Measurements from ENCODE around the gene PPP2R3B.
"Not testable (repeated sequence)": the region's sequence is repeated elsewhere in the genome, so short reads cannot be mapped to it uniquely, and the experiment has no call there.

The PPP2R3B gene

GRCh38 chrX:318068-318738 is 68.5 kb downstream of the PPP2R3B start:
- no peak for DNase-seq

DNA sequence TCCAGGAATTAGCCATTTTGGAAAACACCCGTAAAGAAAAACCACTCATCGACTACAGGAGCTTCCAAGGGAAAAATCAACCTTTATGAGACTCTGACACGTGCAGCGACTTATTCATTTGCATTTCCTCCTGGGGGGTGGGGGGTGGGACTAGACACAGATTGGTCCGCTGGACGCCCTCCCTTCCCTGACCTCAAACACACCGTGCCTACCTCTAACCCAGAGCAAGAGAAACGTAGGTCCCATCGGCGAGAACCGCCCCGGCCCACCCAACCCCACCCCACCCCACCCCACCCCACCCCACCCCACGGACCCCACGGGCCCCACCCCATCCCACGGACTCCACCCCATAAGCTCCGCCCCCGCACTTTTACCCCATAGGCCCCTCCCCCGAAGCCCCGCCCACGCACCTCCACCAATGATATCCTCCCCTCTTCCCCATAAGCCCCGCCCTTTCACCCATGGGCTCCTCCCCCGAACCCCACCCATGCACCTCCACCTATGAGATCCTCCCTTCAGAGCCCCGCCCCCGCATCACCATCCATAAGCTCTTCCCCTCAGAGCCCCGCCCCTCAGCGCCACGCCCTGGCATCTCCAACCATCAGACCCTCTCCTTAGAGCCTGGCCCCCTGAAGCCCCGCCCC is 69.2 kb downstream of the PPP2R3B start:
- no peak for DNase-seq

- no peak for DNase-seq
Observed at GRCh38 chrX:316351-317325, 70.1 kb downstream of the PPP2R3B start.

GRCh38 chrX:314781-315595 is 71.7 kb downstream of the PPP2R3B start:
- no peak for DNase-seq

DNA sequence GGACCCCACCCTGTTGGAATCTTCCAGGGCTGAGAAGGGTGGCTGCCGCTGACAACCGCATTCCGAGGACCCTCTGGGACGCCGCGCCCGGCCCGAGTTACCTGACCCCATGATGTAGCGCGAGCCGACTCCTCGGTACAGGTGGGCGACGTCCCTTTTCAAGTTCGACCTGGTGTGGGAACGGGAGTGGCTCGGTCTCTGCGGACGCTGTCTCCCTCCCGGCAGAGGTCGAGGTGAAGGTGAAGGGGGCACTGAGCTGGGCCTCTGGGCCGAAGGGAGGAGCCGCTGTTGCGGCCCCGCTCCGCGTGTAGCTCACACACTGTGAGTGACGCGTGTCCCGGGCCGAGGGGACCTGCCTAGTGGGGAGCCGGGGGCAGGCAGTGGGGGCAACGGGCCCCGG is 72.7 kb downstream of the PPP2R3B start:
- DNase-seq = no peak

DNA sequence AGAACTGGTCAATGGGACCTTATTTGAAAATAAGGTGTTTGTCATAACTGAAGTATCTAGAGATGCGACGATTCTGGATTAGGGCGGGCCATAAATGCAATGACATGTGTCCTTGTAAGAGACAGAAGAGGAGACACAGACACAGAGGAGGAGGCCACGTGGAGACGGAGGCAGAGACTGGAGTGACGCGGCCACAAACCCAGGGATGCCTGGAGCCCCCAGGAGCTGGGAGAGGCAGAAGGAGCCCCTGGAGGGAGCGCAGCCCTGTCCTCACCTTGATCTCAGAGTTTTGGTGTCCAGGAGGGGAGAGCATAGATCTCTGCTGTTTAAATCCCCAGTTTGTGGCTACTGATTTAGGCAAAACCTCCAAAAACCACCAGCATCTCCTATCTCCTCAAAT is 73.2 kb downstream of the PPP2R3B start:
- no peak for DNase-seq

GRCh38 chrX:312621-313331 is 73.9 kb downstream of the PPP2R3B start:
- no peak for DNase-seq

DNA sequence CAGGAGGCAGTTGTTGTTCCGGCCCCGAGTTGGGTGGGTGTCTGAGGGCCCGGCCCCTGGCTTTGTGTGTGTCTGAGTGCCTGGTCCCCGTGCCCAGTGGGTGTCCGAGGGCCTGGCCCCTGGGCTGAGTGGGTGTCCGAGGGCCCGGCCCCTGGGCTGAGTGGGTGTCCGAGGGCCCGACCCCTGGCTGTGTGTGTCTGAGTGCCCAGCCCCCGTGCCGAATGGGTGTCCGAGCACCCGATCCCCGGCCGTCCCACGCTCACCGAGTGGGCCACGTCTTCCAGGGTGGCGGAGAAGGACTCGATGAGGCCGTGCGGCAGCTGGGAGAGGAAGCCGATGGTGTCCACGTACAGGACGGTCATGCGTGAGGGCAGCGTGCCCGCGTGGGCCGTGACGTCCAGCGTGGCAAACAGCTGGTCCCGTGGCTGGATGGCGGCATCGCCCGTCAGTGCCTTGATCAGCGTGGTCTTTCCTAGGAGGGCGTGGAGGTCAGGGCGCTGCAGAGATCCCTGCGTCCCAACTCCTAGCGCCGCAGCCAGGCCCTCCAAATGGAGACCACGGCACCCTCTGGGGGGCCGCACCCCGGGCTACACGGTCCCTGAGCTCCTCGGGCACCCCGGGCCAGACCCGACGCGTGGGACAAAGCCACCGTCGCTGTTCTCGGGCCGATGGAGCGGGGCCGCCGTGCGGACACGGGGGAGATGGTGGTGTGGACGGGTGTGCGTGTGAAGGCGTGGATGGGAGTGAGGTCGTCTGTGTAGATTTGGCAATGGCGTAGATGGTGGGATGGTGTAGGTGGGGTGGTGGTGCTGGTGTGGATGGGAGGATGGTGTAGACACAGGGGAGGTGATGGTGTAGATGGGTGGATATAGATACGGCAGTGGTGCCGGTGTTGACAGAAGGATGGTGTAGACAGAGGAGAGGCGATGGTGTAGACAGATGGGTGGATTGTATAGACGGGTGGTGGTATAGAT is 75.3 kb downstream of the PPP2R3B start:
- no peak for DNase-seq

DNA sequence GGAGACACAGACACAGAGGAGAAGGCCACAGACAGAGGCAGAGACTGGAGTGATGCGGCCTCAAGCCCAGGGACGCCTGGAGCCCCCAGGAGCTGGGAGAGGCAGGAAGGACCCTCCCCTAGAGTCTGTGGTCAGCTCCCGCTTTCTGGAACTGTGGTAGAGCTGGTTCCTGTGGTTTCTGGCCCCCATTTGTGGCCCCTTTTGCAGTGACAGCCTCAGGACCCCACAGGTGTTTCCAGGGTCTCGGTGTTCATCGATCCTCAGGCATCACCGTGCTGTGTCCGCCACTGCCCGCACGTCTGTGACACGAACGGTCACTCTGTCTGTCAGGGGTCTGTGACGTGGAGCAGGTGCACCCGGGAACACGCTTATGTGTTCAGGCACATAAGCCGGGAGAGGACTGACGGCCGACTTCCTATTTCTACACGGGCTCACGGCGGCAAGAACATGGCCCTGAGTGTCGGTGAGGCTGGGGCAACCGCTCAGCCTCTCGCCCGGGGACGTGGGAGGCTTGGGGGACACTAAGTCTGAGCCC is 76.0 kb downstream of the PPP2R3B start:
- DNase-seq = no peak

DNA sequence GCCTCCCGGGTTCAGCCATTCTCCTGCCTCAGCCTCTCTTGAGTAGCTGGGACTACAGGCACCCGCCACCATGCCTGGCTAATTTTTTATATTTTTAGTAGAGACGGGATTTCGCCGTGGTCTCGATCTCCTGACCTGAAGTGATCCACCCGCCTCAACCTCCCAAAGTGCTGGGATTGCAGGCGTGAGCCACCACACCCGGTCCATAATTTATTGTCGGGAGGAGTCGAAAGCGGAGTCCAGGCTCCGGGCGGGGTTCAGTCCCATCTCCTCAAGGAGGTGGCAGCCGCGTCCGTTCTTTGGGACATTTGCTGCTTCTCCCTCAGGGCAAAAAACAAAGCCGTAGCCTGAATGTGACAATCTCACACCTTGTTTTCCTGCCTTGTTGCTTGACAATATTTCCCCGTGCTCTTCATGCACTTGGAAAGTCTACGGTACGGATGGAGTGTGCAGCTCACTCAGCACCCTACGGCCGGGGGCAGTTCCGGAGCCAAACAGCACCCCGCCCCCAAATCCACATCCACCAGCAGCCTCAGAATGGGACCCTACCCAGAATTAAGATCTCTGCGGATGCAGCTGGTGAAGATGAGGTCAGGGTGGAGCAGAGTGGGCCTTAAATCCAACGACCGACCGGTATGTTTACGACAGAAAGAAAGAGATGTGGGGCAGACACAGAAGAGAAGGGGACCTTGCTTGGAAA is 77.7 kb downstream of the PPP2R3B start:
- no peak for DNase-seq

DNA sequence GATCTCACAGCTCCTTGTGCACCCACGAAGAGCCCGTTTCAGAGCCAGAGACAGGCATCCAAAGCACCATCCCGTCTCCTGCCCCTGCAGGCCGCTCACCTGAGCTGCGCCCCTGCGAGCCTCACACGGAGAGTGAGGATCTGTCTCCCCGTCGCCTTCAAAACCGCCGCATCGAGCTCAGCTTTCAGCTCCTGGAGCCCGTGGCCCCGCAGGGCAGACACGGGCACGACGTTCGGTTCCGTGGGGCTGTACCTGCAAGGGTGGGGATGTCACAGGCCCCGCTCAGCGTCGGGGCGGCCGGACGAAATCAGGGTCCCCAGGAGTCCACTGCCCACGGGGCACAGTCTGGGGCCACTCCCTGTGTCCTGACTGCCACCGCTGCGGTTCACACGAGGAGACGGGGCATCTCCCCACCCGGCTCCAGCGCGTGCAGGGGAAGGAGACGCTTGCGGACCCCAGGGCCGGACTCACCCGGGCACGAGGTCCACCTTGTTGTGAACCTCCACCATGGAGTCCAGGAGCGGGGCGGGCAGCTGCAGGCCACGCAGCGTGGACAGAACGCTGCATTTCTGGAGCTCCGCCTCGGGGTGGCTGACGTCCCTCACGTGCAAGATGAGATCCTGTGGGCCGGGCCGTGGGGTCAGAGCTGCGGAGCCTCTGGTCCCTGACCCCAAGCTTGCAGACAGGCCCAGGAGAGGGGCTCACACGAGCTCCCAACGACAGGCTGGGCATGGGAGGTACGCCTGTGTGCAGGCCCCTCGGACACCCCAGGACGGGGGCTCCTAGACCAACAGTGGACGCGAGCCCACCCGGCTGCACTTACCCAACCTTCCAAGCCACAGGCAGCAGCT is 79.2 kb downstream of the PPP2R3B start:
- DNase-seq = no peak

DNA sequence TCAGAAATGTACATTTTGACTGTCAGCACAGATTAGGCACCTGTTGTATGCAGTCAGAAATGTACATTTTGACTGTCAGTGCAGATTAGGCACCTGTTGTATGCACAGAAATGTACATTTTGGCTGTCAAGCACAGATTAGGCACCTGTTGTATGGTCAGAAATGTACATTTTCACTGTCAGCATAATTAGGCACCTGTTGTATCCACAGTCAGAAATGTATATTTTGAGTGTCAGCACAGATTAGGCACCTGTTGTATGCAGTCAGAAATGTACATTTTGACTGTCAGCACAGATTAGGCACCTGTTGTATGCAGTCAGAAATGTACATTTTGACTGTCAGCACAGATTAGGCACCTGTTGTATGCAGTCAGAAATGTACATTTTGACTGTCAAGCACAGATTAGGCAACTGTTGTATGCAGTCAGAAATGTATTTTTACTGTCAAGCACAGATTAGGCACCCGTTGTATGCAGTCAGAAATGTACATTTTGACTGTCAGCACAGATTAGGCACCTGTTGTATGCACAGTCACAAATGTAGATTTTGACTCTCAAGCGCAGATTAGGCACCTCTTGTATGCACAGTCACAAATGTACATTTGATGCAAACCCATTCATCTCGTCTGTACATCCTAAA is 80.0 kb downstream of the PPP2R3B start:
- DNase-seq = not testable (repeated sequence)

DNA sequence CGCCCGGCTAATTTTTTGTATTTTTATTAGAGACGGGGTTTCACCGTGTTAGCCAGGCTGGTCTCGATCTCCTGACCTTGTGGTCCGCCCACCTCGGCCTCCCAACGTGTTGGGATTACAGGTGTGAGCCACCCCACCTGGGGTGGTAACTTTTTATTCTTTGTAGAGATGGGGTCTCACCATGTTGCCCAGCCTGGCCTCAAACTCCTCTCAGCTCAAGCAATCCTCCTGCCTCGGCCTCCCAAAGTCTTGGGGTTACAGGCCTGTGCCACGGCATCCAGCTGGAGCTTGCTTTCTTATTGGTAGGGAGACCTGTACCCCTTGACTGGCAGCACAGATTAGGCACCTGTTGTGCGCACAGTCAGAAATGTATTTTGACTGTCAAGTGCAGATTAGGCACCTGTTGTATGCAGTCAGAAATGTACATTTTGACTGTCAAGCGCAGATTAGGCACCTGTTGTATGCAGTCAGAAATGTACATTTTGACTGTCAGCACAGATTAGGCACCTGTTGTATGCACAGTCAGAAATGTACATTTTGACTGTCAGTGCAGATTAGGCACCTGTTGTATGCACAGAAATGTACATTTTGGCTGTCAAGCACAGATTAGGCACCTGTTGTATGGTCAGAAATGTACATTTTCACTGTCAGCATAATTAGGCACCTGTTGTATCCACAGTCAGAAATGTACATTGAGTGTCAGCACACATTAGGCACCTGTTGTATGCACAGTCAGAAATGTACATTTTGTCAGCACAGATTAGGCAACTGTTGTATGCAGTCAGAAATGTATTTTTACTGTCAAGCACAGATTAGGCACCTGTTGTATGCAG is 80.7 kb downstream of the PPP2R3B start:
- not testable (repeated sequence) for DNase-seq

DNA sequence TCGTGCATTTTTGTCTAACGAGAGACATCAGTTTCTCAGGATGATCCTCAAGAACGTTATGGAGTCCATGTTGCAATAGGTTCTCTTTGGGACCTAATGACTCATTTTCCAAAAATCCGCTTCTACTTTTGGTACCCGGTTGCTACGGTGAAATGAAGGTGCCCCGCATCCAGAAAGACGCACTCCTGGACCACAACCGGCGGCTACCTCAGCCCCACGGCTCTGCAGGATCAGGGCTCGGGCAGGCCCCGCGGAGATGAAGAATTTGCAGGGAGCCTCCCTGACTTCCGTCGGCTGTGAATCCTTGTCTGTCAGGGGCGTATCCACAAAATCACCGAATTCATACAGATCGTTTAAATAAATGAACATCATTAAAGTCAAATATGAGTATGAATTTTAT is 83.7 kb downstream of the PPP2R3B start:
- DNase-seq = no peak

DNA sequence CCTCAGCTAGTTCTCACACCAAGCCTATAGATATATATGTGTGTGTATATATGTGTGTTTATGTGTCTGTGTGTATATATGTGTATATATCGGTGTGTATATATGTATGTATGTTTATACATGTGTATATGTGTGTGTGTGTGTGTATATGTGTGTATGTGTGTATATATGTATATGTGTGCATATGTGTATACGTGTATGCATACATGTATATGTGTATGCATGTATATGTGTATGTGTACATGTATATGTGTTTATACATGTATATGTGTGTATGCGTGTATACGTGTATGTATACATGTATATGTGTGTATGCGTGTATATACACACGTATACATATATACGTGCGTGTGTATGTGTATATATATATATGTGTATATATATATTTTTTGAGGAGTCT is 86.4 kb downstream of the PPP2R3B start:
- no peak for DNase-seq

DNA sequence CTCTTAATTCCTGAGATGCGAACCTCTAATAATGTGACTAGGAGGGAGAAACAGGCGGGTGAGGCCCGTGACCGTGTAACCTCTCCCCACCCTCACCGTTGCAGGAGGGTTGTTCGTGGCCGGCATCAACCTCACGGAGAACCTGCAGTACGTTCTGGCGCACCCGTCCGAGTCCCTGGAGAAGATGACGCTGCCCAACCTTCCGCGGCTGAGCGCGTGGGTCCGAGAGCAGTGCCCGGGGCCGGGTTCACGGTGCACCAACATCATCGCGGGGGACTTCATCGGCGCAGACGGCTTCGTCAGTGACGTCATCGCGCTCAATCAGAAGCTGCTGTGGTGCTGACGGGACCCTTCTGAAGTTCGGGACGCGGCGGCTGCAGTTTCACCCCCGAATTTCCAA is 87.7 kb downstream of the PPP2R3B start:
- DNase-seq = no peak

DNA sequence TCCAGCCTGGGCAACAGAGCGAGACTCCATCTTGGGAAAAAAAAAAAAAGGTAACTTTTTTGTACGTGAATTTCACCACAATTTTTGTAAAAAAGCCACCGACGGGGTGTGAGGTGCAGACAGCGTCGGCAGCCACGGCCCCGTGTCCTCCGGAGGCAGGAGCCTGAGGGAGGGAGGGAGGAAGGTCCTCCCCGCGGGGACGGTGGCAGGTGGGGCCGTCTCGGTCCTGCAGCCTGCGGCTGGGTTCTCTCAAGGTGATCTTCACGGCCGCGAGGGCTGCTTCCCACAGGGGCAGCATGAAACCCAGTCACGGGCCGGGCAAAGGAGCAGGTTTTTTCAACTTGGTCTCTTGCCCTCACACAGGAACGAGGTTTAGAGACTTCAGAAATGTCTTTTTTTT is 91.6 kb downstream of the PPP2R3B start:
- no peak for DNase-seq
